K562 (cell line): ENCODE results near the gene NKAIN1. TPM values are rescaled to one million over a fixed set of nuclear protein-coding genes. Genes with fewer than 3 reads are reported as not detected.

ENCODE experiments used
- ATF6 ChIP-seq: sonication (generic); formaldehyde crosslinking; IDR thresholded peaks from 2 replicates; pipeline ENCODE4 v1.4.0; 2020; ENCODE audit warnings: mild to moderate bottlenecking, missing genetic modification reagents
- E2F6 ChIP-seq, 2 experiments: IDR thresholded peaks; 2 replicates each; pipeline ENCODE4 v1.6.1; 2011; ENCODE audit warnings: borderline replicate concordance in 1 of 2, control low read depth in 1 of 2, low read depth in 1 of 2, low read length in 1 of 2, mild to moderate bottlenecking in 1 of 2, mixed read lengths in 1 of 2, moderate library complexity in 1 of 2; ENCODE audit not compliant: insufficient read depth in 1 of 2, insufficient read length in 1 of 2, poor library complexity in 1 of 2, severe bottlenecking in 1 of 2; ENCODE audit errors: extremely low read depth in 1 of 2
- ETS2 ChIP-seq: IDR thresholded peaks from 2 replicates; pipeline ENCODE4 v1.6.1; 2016; ENCODE audit warnings: borderline replicate concordance, missing genetic modification characterization, mild to moderate bottlenecking, moderate library complexity, missing compliant biosample characterization; ENCODE audit not compliant: poor library complexity, severe bottlenecking
- FOSL1 ChIP-seq: fragments of 200-800 bp; sonication (Bioruptor generic); conservative IDR thresholded peaks from 2 replicates; pipeline ENCODE4 v1.6.1; 2016; ENCODE audit warnings: missing genetic modification characterization, missing compliant biosample characterization
- MXI1 ChIP-seq: IDR thresholded peaks from 2 replicates; pipeline ENCODE4 v1.6.1; 2011; ENCODE audit warnings: low read depth, mild to moderate bottlenecking, improper control_type of control experiment, low read length
- NELFE ChIP-seq: IDR thresholded peaks from 2 replicates; pipeline ENCODE4 v1.6.1; 2011; ENCODE audit warnings: mild to moderate bottlenecking; ENCODE audit not compliant: insufficient read depth, insufficient read length
- NFATC3 ChIP-seq: fragments of 450-650 bp; IDR thresholded peaks from 2 replicates; pipeline ENCODE4 v1.6.1; 2017; ENCODE audit warnings: mild to moderate bottlenecking
- SMAD1 ChIP-seq: fragments of 150-350 bp; IDR thresholded peaks from 2 replicates; pipeline ENCODE4 v1.6.1; 2014; ENCODE audit warnings: low read length, low read depth; ENCODE audit not compliant: partially characterized antibody
- STAT5A ChIP-seq: IDR thresholded peaks from 2 replicates; pipeline ENCODE4 v1.6.1; 2012; ENCODE audit warnings: low read length, inconsistent platforms, borderline replicate concordance
- TAF9B ChIP-seq: fragments of 450-650 bp; IDR thresholded peaks from 2 replicates; pipeline ENCODE4 v1.6.1; 2018; ENCODE audit warnings: mild to moderate bottlenecking; ENCODE audit not compliant: partially characterized antibody
- UBTF ChIP-seq, 2 experiments: IDR thresholded peaks; 2 replicates each; pipeline ENCODE4 v1.6.1; 2012; ENCODE audit warnings: improper control_type of control experiment in 2 of 2, low read depth in 2 of 2, low read length in 2 of 2, borderline replicate concordance in 1 of 2
- YY1 ChIP-seq, 3 experiments: IDR thresholded peaks; 2 replicates each; pipeline ENCODE4 v1.6.1; 2011; ENCODE audit warnings: low read length in 2 of 3, mild to moderate bottlenecking in 2 of 3, moderate library complexity in 2 of 3, borderline replicate concordance in 1 of 3, control low read depth in 1 of 3, low read depth in 1 of 3; ENCODE audit not compliant: insufficient read depth in 3 of 3, insufficient replicate concordance in 2 of 3, control insufficient read depth in 1 of 3, insufficient read length in 1 of 3; ENCODE audit errors: extremely low read depth in 1 of 3
- ZNF133 ChIP-seq: fragments of 250-450 bp; sonication (Bioruptor Pico); IDR thresholded peaks from 2 replicates; pipeline ENCODE4 v1.4.0; 2020; ENCODE audit warnings: mild to moderate bottlenecking
- ZNF143 ChIP-seq: sonication (generic); formaldehyde crosslinking; IDR thresholded peaks from 2 replicates; pipeline ENCODE4 v1.9.0; 2022; ENCODE audit warnings: mild to moderate bottlenecking, missing genetic modification reagents
- ZNF347 ChIP-seq: fragments of 450-650 bp; formaldehyde crosslinking; IDR thresholded peaks from 2 replicates; pipeline ENCODE4 v1.4.0; 2020; ENCODE audit warnings: low read depth, mild to moderate bottlenecking, moderate library complexity
- ZNF507 ChIP-seq: conservative IDR thresholded peaks from 2 replicates; pipeline ENCODE4 v1.6.1; 2017; ENCODE audit warnings: missing genetic modification characterization, missing compliant biosample characterization
- polyA plus RNA-seq, 8 experiments: library from polyadenylated mRNA; depleted of rRNA in 4 of 8; stranded (reverse) in 5 of 8; unstranded in 3 of 8; fragments of >200 nt; fragmentation: Nextera tagmentation in 2 of 8; fragmentation: Illumina TruSeq in 1 of 8; extraction: Ambion mirVana in 2 of 8; extraction: Trizol in 1 of 8; gene quantifications; 2 replicates each; pipeline versions ENCODE4 v1.2.1 to v1.2.3, GENCODE V29; 2011 to 2014; ENCODE audit warnings: inconsistent platforms in 1 of 8, missing spikeins in 1 of 8
- total RNA-seq, 7 experiments: library from RNA; depleted of rRNA in 6 of 7; stranded (reverse); fragments of >200 nt in 6 of 7; fragmentation: Illumina TruSeq in 2 of 7; extraction: Trizol in 2 of 7; gene quantifications; 2 replicates each; pipeline versions ENCODE4 v1.2.1 to v1.2.3, GENCODE V29; 2011 to 2021; ENCODE audit warnings: low replicate concordance in 1 of 7

Gene NKAIN1
- total and polyA plus RNA-seq, 9 of the 15 experiments (the other 6 are each of a cell fraction or from before 2014, with no cell fraction given), result 0.03 to 0.22 (median 0.04) TPM; not detected in 3

- TF ChIP-seq E2F6 (IDR thresholded peaks at IDR 0.05; ENCODE audit: borderline replicate concordance in 1 of 2, extremely low read depth in 1 of 2, insufficient read depth in 1 of 2, insufficient read length in 1 of 2, low read depth in 1 of 2, low read length in 1 of 2, poor library complexity in 1 of 2, severe bottlenecking in 1 of 2) (peak in 1 of 2 experiments; percentile 50), MXI1 (0 out of 2 replicates have a peak, but pooled peaks have one; percentile 41), ZNF347 (CRISPR knock-in tag) (no peak), UBTF (IDR thresholded peaks at IDR 0.05; ENCODE audit: borderline replicate concordance in 1 of 2, low read depth in 2 of 2, low read length in 2 of 2) (0 out of 4 replicates have a peak, but pooled peaks of 1 of the 2 experiments have one; percentile 27), ZNF133 (CRISPR knock-in tag) (no peak), TAF9B (no peak), FOSL1 (peak; percentile 49; the same call in 1 of the 2 replicates), SMAD1 (no peak), NFATC3 (no peak), ZNF143 (CRISPR knock-in tag) (no peak), NELFE (no peak), ATF6 (CRISPR knock-in tag) (peak; percentile 83), ETS2 (tag) (no peak), YY1 (IDR thresholded peaks at IDR 0.05; ENCODE audit: borderline replicate concordance in 1 of 3, control insufficient read depth in 1 of 3, extremely low read depth in 1 of 3, insufficient read depth in 3 of 3, insufficient read length in 1 of 3, insufficient replicate concordance in 2 of 3, low read depth in 1 of 3, low read length in 2 of 3) (peak in 1 of 3 experiments; percentile 36), ZNF507 (tag) (no peak), STAT5A (no peak)
Observed at GRCh38 chr1:31182352-31182751, 57.3 kb downstream of the NKAIN1 start (continued).
